ES-I3 (cell line): Measurements from ENCODE around the gene NID1.
"Not testable (repeated sequence)": the region's sequence is repeated elsewhere in the genome, so short reads cannot be mapped to it uniquely, and the experiment has no call there.

Source experiments
- H3K36me3 ChIP-seq: 2 replicates; pipeline ENCODE4 v1.6.1; 2013; ENCODE audit warnings: mild to moderate bottlenecking, low read length, control low read depth, moderate library complexity; ENCODE audit not compliant: insufficient read depth
- H3K4me1 ChIP-seq: 2 replicates; pipeline ENCODE4 v1.6.1; 2013; ENCODE audit warnings: mild to moderate bottlenecking, control low read depth, low read length; ENCODE audit not compliant: insufficient read depth
- H3K9ac ChIP-seq: 2 replicates; pipeline ENCODE4 v1.6.1; 2013; ENCODE audit warnings: low read depth, mild to moderate bottlenecking, low read length, moderate library complexity
- H3K9me3 ChIP-seq: 2 replicates; pipeline ENCODE4 v1.6.1; 2013; ENCODE audit warnings: mild to moderate bottlenecking, low read length, moderate library complexity; ENCODE audit not compliant: control insufficient read depth, insufficient read depth

NID1 gene

GRCh38 chr1:236100799-236101198 is 35.9 kb upstream of the NID1 start:
- Histone ChIP-seq H3K9me3 (peaks cover 4% of the 10 kb centered on the region), H3K4me1 (no peaks in the 10 kb centered on the region), H3K36me3 (no peaks in the 10 kb centered on the region), H3K9ac (no peak overlapping the region)

- Histone ChIP-seq H3K36me3 (no peaks in the 10 kb centered on the region), H3K9me3 (peaks cover 4% of the 10 kb centered on the region), H3K4me1 (no peaks in the 10 kb centered on the region), H3K9ac (no peak overlapping the region)
Measured at GRCh38 chr1:236099355-236099974, 34.6 kb upstream of the NID1 start.

GRCh38 chr1:236098267-236098666 is 33.4 kb upstream of the NID1 start:
- Histone ChIP-seq H3K9ac (no peak overlapping the region), H3K9me3 (peaks cover 4% of the 10 kb centered on the region), H3K4me1 (no peaks in the 10 kb centered on the region), H3K36me3 (no peaks in the 10 kb centered on the region)

GRCh38 chr1:236096660-236097482 is 32.0 kb upstream of the NID1 start:
- not testable (repeated sequence) for H3K36me3 ChIP-seq

GRCh38 chr1:236095705-236096520 is 31.0 kb upstream of the NID1 start:
- peaks cover 4% of the 10 kb centered on the region for H3K9me3 ChIP-seq
- H3K36me3 ChIP-seq: no peaks in the 10 kb centered on the region
- no peaks in the 10 kb centered on the region for H3K4me1 ChIP-seq
- no peak overlapping the region for H3K9ac ChIP-seq

More at GRCh38 chr1:236096660-236097482, 32.0 kb upstream of the NID1 start:
- H3K9me3 ChIP-seq, H3K9ac ChIP-seq, H3K4me1 ChIP-seq: not testable (repeated sequence)

GRCh38 chr1:236092899-236093298 is 28.0 kb upstream of the NID1 start:
- peaks cover 4% of the 10 kb centered on the region for H3K9me3 ChIP-seq
- no peaks in the 10 kb centered on the region for H3K4me1 ChIP-seq
- H3K36me3 ChIP-seq: no peaks in the 10 kb centered on the region
- no peak overlapping the region for H3K9ac ChIP-seq

- Histone ChIP-seq H3K9ac (no peak overlapping the region), H3K4me1 (no peaks in the 10 kb centered on the region), H3K36me3 (no peaks in the 10 kb centered on the region), H3K9me3 (no peaks in the 10 kb centered on the region; the same call in none of the 2 replicates)
Measured at GRCh38 chr1:236091933-236092318, 27.0 kb upstream of the NID1 start.

- H3K36me3 ChIP-seq: no peaks in the 10 kb centered on the region
- no peak overlapping the region for H3K9ac ChIP-seq
- H3K9me3 ChIP-seq: no peaks in the 10 kb centered on the region; the same call in 1 of the 2 replicates
- H3K4me1 ChIP-seq: no peaks in the 10 kb centered on the region
Measured at GRCh38 chr1:236090741-236091147, 25.9 kb upstream of the NID1 start.

GRCh38 chr1:236089046-236089773 is 24.3 kb upstream of the NID1 start:
- Histone ChIP-seq H3K9ac (no peak overlapping the region), H3K9me3 (no peaks in the 10 kb centered on the region), H3K36me3 (no peaks in the 10 kb centered on the region), H3K4me1 (no peaks in the 10 kb centered on the region)

GRCh38 chr1:236086537-236086936 is 21.6 kb upstream of the NID1 start:
- H3K4me1 ChIP-seq: 0 out of 2 replicates have a peak, but pooled peaks cover 4% of the 10 kb centered on the region
- H3K9ac ChIP-seq: no peak overlapping the region

GRCh38 chr1:236085545-236086159 is 20.8 kb upstream of the NID1 start:
- no peaks in the 10 kb centered on the region for H3K36me3 ChIP-seq

More at GRCh38 chr1:236086537-236086936, 21.6 kb upstream of the NID1 start:
- H3K36me3 ChIP-seq: no peaks in the 10 kb centered on the region
- H3K9me3 ChIP-seq: no peaks in the 10 kb centered on the region

GRCh38 chr1:236084386-236084730 is 19.5 kb upstream of the NID1 start:
- Histone ChIP-seq H3K9ac (no peak overlapping the region), H3K9me3 (no peaks in the 10 kb centered on the region), H3K4me1 (0 out of 2 replicates have a peak, but pooled peaks cover 4% of the 10 kb centered on the region), H3K36me3 (no peaks in the 10 kb centered on the region)

More at GRCh38 chr1:236085545-236086159, 20.8 kb upstream of the NID1 start:
- Histone ChIP-seq H3K4me1 (0 out of 2 replicates have a peak, but pooled peaks cover 4% of the 10 kb centered on the region), H3K9ac (no peak overlapping the region), H3K9me3 (no peaks in the 10 kb centered on the region)

- no peak overlapping the region for H3K9ac ChIP-seq
- no peaks in the 10 kb centered on the region for H3K9me3 ChIP-seq
- H3K4me1 ChIP-seq: 0 out of 2 replicates have a peak, but pooled peaks cover 4% of the 10 kb centered on the region
- no peaks in the 10 kb centered on the region for H3K36me3 ChIP-seq
Measured at GRCh38 chr1:236083650-236084385, 18.9 kb upstream of the NID1 start.
